ENCODE data around the gene HDDC2.

Gene HDDC2

GRCh38 chr6:125245523-125246264, 56.1 kb downstream of the HDDC2 start:
- DNase-seq (ENCODE audit: low read depth): no peak
- no peak overlapping the region for H3K4me3 ChIP-seq (ENCODE audit: low read depth, low read length)
- no peak for TF ChIP-seq CTCF (IDR thresholded peaks at IDR 0.05; ENCODE audit: control insufficient read depth, extremely low read depth, insufficient read depth)

- TF ChIP-seq CTCF (IDR thresholded peaks at IDR 0.05; ENCODE audit: control insufficient read depth, extremely low read depth, insufficient read depth): no peak
- no peak overlapping the region for H3K4me3 ChIP-seq (ENCODE audit: low read depth, low read length)
- DNase-seq (ENCODE audit: low read depth): no peak
These were observed 56.7 kb downstream of the HDDC2 start for GRCh38 chr6:125245109-125245508.

GRCh38 chr6:125237764-125238163, 64.0 kb downstream of the HDDC2 start:
- TF ChIP-seq CTCF (IDR thresholded peaks at IDR 0.05; ENCODE audit: control insufficient read depth, extremely low read depth, insufficient read depth): no peak
- H3K4me3 ChIP-seq (ENCODE audit: low read depth, low read length): no peak overlapping the region
- DNase-seq (ENCODE audit: low read depth): no peak

GRCh38 chr6:125236536-125237327, 65.0 kb downstream of the HDDC2 start:
- DNase-seq (ENCODE audit: low read depth): no peak
- H3K4me3 ChIP-seq (ENCODE audit: low read depth, low read length): no peak overlapping the region
- TF ChIP-seq CTCF (IDR thresholded peaks at IDR 0.05; ENCODE audit: control insufficient read depth, extremely low read depth, insufficient read depth): no peak

GRCh38 chr6:125233202-125233601, 68.6 kb downstream of the HDDC2 start:
- DNase-seq (ENCODE audit: low read depth): peak; percentile 18
- TF ChIP-seq CTCF (IDR thresholded peaks at IDR 0.05; ENCODE audit: control insufficient read depth, extremely low read depth, insufficient read depth): no peak
- no peak overlapping the region for H3K4me3 ChIP-seq (ENCODE audit: low read depth, low read length)

- no peak for TF ChIP-seq CTCF (IDR thresholded peaks at IDR 0.05; ENCODE audit: control insufficient read depth, extremely low read depth, insufficient read depth)
- DNase-seq (ENCODE audit: low read depth): no peak
- H3K4me3 ChIP-seq (ENCODE audit: low read depth, low read length): no peak overlapping the region
These were observed 69.3 kb downstream of the HDDC2 start for GRCh38 chr6:125232466-125232865.

Data from LNCaP clone FGC (cell line).